ENCODE data around the gene MRPL54. TPM values are rescaled to one million over a fixed set of nuclear protein-coding genes. Genes with fewer than 3 reads are reported as not detected.

Gene MRPL54
- total RNA-seq, 1 donor from 2014 or later, result 41.7 TPM

DNA sequence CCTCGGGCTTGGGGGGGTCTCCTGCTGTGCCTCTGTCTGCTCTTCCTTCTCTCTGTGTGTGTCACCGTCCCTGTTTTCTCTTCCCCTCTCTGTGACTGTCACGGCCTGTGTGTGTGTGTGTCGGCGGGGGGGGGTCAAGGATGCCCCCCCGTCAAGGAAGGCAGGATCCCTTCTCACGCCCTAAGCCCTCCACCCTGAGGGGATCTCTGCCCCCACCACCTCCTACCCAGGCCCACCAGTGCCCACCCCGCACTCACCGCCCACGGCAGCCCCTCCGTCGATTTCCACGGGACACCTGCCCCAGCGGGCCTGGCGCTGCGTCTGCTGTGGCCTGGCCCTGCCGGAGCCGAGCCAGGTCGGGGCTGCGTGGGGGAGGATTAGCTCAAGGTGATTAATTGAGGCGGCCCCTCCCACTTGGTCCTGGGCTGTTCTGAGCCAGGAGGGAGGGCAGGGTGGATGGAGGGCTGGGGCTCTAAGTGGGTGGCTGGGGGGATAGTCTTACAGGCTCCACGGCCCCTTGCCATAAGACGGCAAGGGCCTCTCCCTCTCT, 9.5 kb downstream of the MRPL54 start, which contains the start of gene RAX2:
RAX2 (minus strand) TSS at position 323 of the 550 bp plus-strand sequence. CDS start 486 bp downstream, outside the sequence.
- Mint-ChIP-seq H3K4me3 (peak within 1 kb of the TSS; percentile 38), H3K36me3 (ENCODE audit: low read depth) (no peaks in the 10 kb centered on the region), H3K9me3 (no peaks in the 10 kb centered on the region), H3K4me1 (no peaks in the 10 kb centered on the region), H3K27ac (ENCODE audit: unreplicated experiment) (no peak within 1 kb of the TSS), H3K27me3 (ENCODE audit: low read depth) (no peaks in the 10 kb centered on the region)
- no peak for DNase-seq (ENCODE audit: low read depth, low spot score)
- TF ChIP-seq, protein P1, sequence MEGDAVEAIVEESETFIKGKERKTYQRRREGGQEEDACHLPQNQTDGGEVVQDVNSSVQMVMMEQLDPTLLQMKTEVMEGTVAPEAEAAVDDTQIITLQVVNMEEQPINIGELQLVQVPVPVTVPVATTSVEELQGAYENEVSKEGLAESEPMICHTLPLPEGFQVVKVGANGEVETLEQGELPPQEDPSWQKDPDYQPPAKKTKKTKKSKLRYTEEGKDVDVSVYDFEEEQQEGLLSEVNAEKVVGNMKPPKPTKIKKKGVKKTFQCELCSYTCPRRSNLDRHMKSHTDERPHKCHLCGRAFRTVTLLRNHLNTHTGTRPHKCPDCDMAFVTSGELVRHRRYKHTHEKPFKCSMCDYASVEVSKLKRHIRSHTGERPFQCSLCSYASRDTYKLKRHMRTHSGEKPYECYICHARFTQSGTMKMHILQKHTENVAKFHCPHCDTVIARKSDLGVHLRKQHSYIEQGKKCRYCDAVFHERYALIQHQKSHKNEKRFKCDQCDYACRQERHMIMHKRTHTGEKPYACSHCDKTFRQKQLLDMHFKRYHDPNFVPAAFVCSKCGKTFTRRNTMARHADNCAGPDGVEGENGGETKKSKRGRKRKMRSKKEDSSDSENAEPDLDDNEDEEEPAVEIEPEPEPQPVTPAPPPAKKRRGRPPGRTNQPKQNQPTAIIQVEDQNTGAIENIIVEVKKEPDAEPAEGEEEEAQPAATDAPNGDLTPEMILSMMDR (conservative IDR thresholded peaks at IDR 0.05), result no peak

DNA sequence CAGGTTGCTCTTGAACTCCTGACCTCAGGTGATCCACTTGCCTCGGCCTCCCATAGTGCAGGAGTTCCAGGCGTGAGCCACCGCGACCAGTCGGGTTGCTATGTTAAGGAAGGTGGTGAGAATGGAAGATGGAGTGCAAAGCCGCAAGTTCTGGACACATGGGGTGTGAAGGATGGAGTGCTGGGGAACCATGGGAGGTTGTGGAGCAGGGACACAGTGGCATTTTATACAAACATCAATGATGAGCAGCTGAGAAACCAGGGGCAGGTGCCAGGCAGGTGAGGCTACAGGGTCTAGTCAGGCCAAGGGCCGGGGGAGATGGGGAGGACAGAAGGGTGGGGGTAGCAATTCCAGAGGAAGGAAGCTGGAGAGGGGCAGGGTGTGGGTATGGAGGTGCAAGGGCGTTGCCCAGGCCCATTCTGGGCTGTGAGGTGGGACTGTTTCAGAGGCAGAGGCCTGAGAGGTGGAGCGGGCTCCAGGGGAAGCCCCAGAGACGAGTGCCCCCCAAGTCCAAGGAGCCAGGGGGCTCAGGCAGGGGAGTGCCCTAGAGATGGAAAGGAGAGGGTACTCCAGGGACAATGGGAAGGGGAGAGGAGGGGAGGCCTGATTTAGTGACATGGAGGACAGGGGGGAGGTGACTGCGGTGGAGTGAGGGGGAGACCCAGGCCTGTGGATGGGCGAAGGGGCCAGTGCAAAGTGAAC, 11.5 kb downstream of the MRPL54 start:
- no peaks in the 10 kb centered on the region for H3K4me1 Mint-ChIP-seq
- TF ChIP-seq, protein P1 (conservative IDR thresholded peaks at IDR 0.05), result no peak
- H3K4me3 Mint-ChIP-seq, result no peak overlapping the region
- no peak for DNase-seq (ENCODE audit: low read depth, low spot score)
- H3K36me3 Mint-ChIP-seq (ENCODE audit: low read depth), result no peaks in the 10 kb centered on the region
- no peaks in the 10 kb centered on the region for H3K27me3 Mint-ChIP-seq (ENCODE audit: low read depth)
- no peaks in the 10 kb centered on the region for H3K9me3 Mint-ChIP-seq
- H3K27ac Mint-ChIP-seq (ENCODE audit: unreplicated experiment), result no peak overlapping the region

DNA sequence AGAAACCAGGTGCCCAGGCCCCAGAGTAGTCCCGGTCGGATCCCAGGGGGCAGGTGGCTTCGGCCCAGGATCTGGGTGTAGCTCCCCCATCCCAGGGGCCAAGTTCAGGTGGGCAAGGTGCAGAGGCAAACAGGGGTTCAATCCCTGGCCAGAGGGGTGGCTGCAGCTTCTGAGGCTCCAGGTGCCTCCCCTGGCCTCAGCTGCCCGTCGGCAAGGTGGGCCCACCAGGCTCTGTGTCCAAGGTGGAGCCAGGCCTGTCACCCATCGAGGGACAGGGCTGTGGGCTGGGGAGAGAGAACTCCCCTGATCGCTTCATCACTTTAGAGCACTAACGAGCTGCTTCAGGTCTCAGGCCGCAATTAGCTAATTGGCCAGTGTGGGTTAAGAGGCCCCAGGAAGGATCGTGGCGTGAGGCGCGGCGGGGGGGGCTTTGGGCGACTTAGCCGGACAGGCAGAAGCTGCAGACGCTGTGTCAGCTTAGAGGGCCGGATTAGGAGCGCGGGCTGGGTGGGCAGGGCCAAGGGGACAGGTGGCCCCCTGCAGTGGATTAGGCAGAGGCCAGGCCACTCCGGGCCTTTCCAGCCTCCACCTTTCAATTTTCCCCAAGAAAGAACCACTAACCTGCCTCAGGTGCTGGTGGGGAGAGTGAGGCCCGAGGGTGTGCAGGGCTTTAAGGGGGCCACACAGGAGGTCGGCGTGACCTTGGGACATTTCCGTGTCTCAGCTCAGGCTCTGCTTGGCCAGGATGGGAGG, 12.3 kb downstream of the MRPL54 start:
- no peaks in the 10 kb centered on the region for H3K27me3 Mint-ChIP-seq (ENCODE audit: low read depth)
- H3K36me3 Mint-ChIP-seq (ENCODE audit: low read depth), result no peaks in the 10 kb centered on the region
- H3K27ac Mint-ChIP-seq (ENCODE audit: unreplicated experiment), result no peak overlapping the region
- no peaks in the 10 kb centered on the region for H3K4me1 Mint-ChIP-seq
- H3K9me3 Mint-ChIP-seq, result no peaks in the 10 kb centered on the region
- no peak for DNase-seq (ENCODE audit: low read depth, low spot score)
- TF ChIP-seq, protein P1 (conservative IDR thresholded peaks at IDR 0.05), result no peak
- H3K4me3 Mint-ChIP-seq, result no peak overlapping the region

DNA sequence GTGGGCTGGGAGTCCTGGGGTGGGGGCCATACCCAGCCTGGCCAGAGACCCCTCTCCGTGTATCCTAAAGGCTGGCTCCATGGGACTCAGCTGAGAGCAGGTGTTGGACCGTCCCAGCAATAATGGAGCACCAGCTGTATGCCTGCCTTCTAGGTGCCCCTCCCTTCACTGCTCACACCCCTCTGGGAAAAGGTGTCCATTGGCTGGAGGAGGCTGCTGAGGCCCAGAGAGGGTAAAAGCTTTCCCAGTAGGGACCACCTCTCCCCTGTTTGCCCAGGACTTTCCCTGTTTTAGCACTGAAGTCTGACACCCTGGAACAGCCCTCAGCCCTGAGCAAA, 12.9 kb downstream of the MRPL54 start:
- TF ChIP-seq, protein P1 (conservative IDR thresholded peaks at IDR 0.05), result no peak
- Mint-ChIP-seq H3K4me3 (no peak overlapping the region), H3K27me3 (ENCODE audit: low read depth) (no peaks in the 10 kb centered on the region), H3K4me1 (no peaks in the 10 kb centered on the region), H3K9me3 (no peaks in the 10 kb centered on the region), H3K36me3 (ENCODE audit: low read depth) (no peaks in the 10 kb centered on the region), H3K27ac (ENCODE audit: unreplicated experiment) (no peak overlapping the region)
- DNase-seq (ENCODE audit: low read depth, low spot score), result no peak

DNA sequence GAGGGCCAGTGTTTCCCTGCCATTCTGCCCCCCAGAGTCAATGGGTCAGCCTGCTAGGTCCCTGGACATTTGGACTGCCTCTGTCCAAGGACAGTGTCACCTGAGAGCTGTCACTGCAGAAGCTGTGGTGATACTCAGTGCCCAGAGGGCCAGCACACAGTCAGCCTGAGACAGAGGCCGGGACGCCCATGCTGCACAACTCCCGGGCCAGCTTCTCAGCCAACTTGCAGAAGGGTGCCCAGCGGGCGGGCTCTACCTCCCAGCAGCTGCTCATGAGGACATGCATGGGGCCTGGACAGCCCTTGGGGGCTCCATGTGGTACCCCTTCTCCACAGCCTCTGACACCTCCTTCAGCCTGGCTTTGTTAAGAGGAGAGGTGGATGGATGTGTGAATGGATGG, 13.3 kb downstream of the MRPL54 start:
- Mint-ChIP-seq H3K4me3 (no peak overlapping the region), H3K27me3 (ENCODE audit: low read depth) (peaks cover under 1% of the 10 kb centered on the region), H3K36me3 (ENCODE audit: low read depth) (no peaks in the 10 kb centered on the region), H3K4me1 (no peaks in the 10 kb centered on the region), H3K9me3 (no peaks in the 10 kb centered on the region), H3K27ac (ENCODE audit: unreplicated experiment) (no peak overlapping the region)
- TF ChIP-seq, protein P1 (conservative IDR thresholded peaks at IDR 0.05), result no peak
- no peak for DNase-seq (ENCODE audit: low read depth, low spot score)

Data from neural crest cell (in vitro differentiated cells).